Suprapubic skin (tissue), 3 donors: Measurements from ENCODE around the gene KIF21B.

Experiments
- CTCF ChIP-seq, 2 donors: fragments of 200-600 bp in 1 of 2; fragments of 450-650 bp in 1 of 2; sonication (generic) in 1 of 2; IDR thresholded peaks; one replicate each; pipeline ENCODE4 v1.5.1; 2016 to 2019; ENCODE audit warnings: antibody characterized with exemption in 2 of 2, mild to moderate bottlenecking in 1 of 2, moderate library complexity in 1 of 2
- POLR2AphosphoS5 ChIP-seq, 3 donors: sonication (generic); formaldehyde crosslinking; IDR thresholded peaks; one replicate each; pipeline ENCODE4 v1.6.1; 2017; ENCODE audit warnings: antibody characterized with exemption in 3 of 3

GRCh38 chr1:201023517-201023902 is at the start of gene KIF21B:
- TF ChIP-seq CTCF (IDR thresholded peaks at IDR 0.05), result no peak
- no peak for TF ChIP-seq POLR2AphosphoS5 (IDR thresholded peaks at IDR 0.05)
